Upper lobe of left lung (tissue), 4 donors: Measurements from ENCODE around the gene HPCAL1.

Source experiments
- POLR2AphosphoS5 ChIP-seq, 2 donors: sonication (generic); formaldehyde crosslinking; IDR thresholded peaks; one replicate each; pipeline ENCODE4 v1.5.1; 2017; ENCODE audit warnings: antibody characterized with exemption in 2 of 2
- TF ChIP-seq, protein P1 (sequence below), 6 experiments: fragments of 450-650 bp in 4 of 6; fragments of 200-600 bp in 2 of 6; sonication (generic) in 2 of 6; IDR thresholded peaks; one replicate each; pipeline ENCODE4 v1.5.1; 2016 to 2019; ENCODE audit warnings: antibody characterized with exemption in 6 of 6

DNA sequence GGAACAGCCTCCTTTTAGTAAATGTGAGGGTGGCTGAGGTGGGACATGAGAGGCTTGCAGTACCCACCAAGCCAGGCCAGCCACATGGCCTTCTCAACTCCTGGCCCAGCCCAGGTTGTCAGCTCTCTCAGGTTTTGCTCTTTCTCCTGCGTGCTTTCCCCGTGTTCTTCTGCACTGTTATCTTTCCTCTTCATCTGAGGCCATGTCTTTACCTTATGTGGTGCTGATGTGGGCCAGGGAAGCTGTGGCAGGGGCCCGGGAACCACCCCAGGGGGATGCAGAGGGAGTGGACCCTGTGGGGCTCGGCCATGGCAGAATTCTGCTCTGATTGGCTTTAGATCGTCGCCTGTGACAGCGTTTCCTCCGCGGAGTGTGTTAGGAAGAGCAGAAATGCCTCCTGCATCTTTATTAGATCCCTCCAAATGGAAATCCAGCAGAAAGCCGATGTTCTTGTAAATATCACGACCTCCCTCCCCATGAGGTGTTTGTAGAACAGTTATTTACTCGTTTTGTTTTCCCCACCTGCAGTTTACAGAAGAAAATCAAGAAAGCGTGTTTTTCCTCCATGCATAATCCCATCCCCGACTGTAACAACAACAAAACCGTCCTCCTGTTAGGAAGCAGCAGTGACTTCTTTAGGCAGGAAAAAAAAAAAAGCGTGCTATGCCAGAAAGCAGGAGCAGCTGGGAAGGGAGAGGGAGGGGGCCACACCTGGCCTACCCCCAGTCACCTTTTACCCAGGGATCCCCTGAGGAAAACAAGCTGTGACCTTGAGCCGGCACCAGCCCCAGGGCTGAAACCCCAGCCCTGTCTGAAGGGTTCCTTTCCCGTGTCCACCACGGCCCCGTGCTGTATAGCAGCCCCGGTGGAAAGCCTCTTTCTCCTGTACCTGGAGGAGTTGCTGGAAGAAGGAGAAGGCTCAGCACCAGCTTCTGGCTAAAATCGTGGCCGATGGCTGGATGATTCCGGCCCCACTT, 54.8 kb downstream of the HPCAL1 start:
- TF ChIP-seq, protein P1, sequence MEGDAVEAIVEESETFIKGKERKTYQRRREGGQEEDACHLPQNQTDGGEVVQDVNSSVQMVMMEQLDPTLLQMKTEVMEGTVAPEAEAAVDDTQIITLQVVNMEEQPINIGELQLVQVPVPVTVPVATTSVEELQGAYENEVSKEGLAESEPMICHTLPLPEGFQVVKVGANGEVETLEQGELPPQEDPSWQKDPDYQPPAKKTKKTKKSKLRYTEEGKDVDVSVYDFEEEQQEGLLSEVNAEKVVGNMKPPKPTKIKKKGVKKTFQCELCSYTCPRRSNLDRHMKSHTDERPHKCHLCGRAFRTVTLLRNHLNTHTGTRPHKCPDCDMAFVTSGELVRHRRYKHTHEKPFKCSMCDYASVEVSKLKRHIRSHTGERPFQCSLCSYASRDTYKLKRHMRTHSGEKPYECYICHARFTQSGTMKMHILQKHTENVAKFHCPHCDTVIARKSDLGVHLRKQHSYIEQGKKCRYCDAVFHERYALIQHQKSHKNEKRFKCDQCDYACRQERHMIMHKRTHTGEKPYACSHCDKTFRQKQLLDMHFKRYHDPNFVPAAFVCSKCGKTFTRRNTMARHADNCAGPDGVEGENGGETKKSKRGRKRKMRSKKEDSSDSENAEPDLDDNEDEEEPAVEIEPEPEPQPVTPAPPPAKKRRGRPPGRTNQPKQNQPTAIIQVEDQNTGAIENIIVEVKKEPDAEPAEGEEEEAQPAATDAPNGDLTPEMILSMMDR (IDR thresholded peaks at IDR 0.05), result no peak
- TF ChIP-seq POLR2AphosphoS5 (IDR thresholded peaks at IDR 0.05), result no peak
